ENCODE measurements around the gene PCDH9.

DNA sequence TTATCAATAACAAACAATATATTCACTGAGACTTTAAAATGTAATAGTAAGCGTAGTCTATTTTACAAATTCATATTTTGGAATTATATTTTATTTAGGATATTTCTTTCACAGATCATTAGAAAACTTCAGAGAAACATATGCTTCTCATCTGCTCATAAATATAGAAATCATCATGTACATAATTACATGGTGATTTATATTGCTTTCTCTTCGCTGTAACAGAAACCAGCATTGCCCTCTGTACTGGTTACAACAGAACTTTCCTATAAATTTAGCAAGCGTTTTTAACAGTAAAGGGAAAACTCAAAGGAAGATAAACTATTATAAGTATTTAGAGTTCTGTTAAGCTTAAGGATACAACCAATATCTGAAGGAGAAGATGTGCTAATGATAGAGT lies 672.8 kb downstream of the PCDH9 start:
- TF ChIP-seq, protein P1, sequence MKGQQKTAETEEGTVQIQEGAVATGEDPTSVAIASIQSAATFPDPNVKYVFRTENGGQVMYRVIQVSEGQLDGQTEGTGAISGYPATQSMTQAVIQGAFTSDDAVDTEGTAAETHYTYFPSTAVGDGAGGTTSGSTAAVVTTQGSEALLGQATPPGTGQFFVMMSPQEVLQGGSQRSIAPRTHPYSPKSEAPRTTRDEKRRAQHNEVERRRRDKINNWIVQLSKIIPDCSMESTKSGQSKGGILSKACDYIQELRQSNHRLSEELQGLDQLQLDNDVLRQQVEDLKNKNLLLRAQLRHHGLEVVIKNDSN (IDR thresholded peaks at IDR 0.05; ENCODE audit: borderline replicate concordance, extremely low read length, insufficient read depth, low read depth, low read length): no peak
- no peak for TF ChIP-seq RCOR1 (conservative IDR thresholded peaks at IDR 0.05; ENCODE audit: low read depth, low read length)
- no peak for TF ChIP-seq BACH1 (IDR thresholded peaks at IDR 0.05; ENCODE audit: borderline replicate concordance)
- TF ChIP-seq, protein P2, sequence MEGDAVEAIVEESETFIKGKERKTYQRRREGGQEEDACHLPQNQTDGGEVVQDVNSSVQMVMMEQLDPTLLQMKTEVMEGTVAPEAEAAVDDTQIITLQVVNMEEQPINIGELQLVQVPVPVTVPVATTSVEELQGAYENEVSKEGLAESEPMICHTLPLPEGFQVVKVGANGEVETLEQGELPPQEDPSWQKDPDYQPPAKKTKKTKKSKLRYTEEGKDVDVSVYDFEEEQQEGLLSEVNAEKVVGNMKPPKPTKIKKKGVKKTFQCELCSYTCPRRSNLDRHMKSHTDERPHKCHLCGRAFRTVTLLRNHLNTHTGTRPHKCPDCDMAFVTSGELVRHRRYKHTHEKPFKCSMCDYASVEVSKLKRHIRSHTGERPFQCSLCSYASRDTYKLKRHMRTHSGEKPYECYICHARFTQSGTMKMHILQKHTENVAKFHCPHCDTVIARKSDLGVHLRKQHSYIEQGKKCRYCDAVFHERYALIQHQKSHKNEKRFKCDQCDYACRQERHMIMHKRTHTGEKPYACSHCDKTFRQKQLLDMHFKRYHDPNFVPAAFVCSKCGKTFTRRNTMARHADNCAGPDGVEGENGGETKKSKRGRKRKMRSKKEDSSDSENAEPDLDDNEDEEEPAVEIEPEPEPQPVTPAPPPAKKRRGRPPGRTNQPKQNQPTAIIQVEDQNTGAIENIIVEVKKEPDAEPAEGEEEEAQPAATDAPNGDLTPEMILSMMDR (IDR thresholded peaks at IDR 0.05 in 2 of 3, conservative IDR thresholded peaks at IDR 0.05 in 1 of 3; ENCODE audit: control insufficient read depth in 2 of 3, extremely low read depth in 1 of 3, insufficient read depth in 1 of 3, low read depth in 3 of 3, low read length in 3 of 3): no peak
- no peak for TF ChIP-seq KDM1A (IDR thresholded peaks at IDR 0.05; ENCODE audit: borderline replicate concordance)
- TF ChIP-seq POLR2AphosphoS5 (IDR thresholded peaks at IDR 0.05; ENCODE audit: low read length): no peak
- TF ChIP-seq ZNF622 (IDR thresholded peaks at IDR 0.05): no peak
- TF ChIP-seq POLR2A (IDR thresholded peaks at IDR 0.05; ENCODE audit: low read depth, low read length): no peak
- no peak for TF ChIP-seq MEF2A (IDR thresholded peaks at IDR 0.05; ENCODE audit: insufficient read depth, low read depth, low read length)
- no peak for TF ChIP-seq EZH2 (IDR thresholded peaks at IDR 0.05; ENCODE audit: borderline replicate concordance, control insufficient read depth, low read depth, low read length)
- TF ChIP-seq EP300 (IDR thresholded peaks at IDR 0.05; ENCODE audit: borderline replicate concordance in 1 of 2, control insufficient read depth in 1 of 2, low read depth in 2 of 2, low read length in 2 of 2): no peak
- TF ChIP-seq SUZ12 (IDR thresholded peaks at IDR 0.05; ENCODE audit: unreplicated experiment): no peak
